DND-41 (cell line): ENCODE measurements around the gene SND1.

Experiments
- CTCF ChIP-seq: IDR thresholded peaks from 2 replicates; pipeline ENCODE4 v1.5.1; 2012; ENCODE audit warnings: borderline replicate concordance, low read length, moderate library complexity, mild to moderate bottlenecking; ENCODE audit not compliant: poor library complexity, severe bottlenecking; ENCODE audit errors: extremely low read depth
- EZH2 ChIP-seq: IDR thresholded peaks from 3 replicates; pipeline ENCODE4 v1.6.1; 2012; ENCODE audit warnings: borderline replicate concordance, low read depth, mild to moderate bottlenecking, moderate library complexity, low read length, inconsistent platforms; ENCODE audit not compliant: severe bottlenecking

- TF ChIP-seq CTCF (no peak), EZH2 (no peak)
Observed at GRCh38 chr7:127833641-127834040, 181.6 kb downstream of the SND1 start.
